ENCODE data around the gene XPNPEP1. TPM values are rescaled to one million over a fixed set of nuclear protein-coding genes. Genes with fewer than 3 reads are reported as not detected.

XPNPEP1 gene
- total RNA-seq, 1 experiment from 2014 or later = 89.2 TPM

DNA sequence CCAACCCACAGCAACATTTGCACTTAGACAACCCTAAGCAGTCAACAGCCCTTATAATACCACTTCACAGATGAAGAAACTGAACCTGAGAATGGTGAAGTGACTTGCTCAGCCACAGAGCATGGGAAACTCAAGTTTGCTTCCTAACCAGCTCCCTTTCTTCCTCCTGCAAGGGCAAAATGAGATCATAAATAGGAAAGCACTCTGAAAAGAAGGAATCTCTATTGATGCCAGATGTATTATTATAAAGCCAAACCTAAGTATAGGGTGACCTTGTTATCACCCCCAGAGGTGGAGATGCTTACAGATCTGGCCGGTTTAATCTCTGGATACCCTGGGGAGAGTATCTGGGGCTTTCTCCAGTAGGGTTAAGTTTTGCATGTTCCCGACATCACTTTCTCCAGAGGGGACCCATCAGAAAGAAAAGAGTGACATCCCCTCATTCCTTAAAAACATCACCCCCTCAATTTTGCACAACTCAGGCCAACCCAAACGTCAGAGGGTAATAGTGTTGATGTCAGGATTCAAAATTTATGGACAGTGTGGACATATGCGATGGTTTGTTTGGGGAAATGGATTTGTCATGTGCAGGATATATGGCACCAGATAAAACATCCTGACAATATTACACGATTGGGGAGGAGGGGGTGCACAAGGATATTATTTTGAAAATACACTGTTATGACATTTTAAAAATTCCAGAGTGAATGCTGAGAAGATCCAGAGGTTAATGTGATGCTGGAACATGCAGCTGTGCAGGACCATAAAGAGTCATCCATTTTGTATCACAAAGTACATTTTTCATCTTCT, 24.0 kb upstream of the XPNPEP1 start:
- no peak for DNase-seq (ENCODE audit: low read depth)

DNA sequence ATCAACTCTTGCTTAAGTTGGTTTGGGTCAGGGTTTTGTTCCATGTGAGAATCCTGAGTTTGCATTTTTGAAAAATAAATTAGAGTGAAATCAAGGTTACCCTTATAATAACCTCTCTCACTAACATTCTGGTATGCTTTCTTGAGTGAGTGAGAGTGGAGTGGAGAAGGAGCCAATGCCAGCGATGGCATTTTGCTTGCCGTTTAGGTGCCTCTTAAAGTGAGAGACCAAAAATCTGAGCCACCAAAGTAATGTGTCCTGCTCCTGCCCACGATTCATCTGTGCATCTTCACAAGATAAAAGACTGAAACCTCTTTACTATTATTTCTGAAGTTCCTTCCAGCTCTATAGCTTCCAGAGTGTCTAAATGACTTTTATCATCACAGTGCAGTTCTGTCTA, 23.4 kb upstream of the XPNPEP1 start:
- no peak for DNase-seq (ENCODE audit: low read depth)

DNA sequence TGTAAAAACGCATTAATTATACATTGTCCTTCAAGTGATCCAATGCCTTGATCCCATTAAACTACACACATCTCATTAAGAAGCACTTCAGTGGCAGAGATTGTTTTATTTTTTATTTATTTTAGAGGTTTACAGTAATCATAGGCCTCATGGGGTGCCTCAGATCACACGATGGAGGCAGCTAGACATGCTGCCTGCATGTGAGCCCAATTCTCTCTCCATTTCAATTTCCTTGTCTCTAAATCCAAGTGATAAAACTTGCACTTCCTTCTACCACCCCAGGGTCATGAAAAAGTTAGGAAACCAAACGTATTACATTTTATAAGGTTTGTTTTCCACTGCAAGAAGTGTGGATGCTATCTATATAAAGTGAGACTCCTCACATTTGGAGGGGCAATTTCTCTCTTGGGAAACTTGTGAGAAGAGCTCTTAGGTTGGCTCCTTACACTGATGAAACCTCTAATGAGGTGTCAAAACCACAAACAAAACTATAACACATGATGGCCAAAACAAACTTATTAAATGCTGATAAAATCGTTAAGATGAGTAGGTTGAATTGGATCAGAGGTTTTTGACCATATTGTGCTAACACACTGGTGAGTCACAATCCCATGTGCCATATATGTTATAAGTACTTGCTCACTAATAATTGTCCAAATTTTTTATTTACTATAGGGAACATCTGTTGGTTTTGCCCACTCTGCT, 22.3 kb upstream of the XPNPEP1 start:
- DNase-seq (ENCODE audit: low read depth) = no peak

DNA sequence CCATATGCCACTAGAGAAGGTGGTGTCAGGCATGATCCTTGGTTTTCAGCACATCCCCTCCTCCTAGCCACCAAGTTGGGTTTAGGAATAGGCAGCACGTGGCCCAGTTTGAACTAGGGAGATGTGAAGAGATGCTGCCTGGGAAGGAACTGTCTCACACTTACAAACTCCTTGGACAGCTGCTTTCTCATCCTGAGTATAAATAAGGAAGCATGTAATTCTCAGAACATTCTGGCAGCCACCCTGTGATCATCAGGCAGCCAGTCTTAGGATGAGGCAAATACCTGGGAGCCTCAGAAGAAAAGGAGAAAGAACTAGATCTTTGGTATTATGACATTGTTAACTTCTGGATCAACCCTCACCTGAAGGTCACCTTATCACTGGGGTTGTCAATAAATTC, 21.3 kb upstream of the XPNPEP1 start:
- DNase-seq (ENCODE audit: low read depth) = no peak

DNA sequence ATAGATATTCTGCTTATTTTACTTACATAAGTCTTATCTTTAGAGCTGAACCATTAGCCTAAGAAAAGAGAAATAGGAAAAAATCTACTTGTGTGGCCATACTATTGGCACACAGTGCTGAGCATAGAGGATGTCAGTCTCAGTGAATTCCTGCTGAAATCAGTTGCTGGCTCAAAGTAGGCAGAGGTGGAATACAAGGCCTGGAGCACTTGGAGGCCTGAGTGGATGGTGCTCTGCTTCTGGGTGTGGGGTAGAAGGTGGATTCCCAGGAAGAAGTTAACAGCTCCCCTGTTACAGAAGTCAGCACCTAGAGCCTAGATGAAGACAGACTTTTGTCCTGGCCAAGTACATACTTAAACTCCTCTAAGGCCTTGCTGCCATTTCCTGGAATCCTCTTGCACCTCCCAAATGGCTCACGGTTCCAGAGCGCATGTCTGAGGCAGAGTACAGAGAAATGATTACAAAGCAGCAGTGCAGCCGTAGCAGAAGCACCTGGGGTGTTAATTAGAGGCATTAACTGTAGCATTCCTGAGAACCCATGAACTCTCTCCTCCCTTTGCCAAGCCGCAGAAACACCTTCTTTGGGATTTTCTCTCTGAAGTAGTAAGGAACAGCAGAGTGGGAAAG, 18.0 kb upstream of the XPNPEP1 start:
- no peak for DNase-seq (ENCODE audit: low read depth)

DNA sequence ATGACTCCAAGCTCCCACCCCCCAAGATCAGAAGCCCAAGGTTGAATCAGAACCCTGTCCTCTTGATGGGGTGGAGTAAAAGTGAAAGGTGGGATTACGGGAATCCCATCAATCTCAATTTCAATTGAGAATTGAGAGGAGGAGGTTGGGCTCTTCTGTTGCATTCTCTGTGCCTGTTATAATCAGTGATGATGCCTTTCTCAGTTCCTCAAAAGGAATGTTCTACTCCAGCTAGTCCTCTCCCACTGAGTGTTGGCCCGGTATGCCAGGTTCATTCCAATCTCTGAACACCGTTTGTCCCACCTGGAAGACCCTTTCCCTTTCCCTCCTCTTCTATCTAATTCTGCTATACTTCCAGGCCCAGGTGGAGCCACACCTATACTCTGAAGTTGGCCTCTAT, 17.2 kb upstream of the XPNPEP1 start:
- no peak for DNase-seq (ENCODE audit: low read depth)

DNA sequence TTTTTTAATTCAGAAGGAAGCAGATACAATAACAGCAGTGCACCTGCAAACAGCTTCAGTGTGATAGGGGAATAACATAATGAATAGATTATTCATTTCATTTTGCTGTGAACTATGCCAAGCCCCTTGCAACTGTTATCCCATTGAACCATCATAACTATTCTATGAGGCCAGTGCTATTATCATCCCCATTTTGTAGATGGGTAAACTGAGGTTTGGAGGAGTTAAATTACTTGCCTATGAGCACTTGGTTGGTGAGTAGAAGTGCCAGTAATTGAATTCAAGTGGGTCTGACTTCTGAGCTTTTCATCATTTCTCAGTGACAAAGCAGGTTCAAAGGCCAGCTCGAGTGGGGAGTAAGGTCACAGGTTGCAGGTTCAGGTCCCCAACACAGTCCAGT, 16.8 kb upstream of the XPNPEP1 start:
- no peak for DNase-seq (ENCODE audit: low read depth)

DNA sequence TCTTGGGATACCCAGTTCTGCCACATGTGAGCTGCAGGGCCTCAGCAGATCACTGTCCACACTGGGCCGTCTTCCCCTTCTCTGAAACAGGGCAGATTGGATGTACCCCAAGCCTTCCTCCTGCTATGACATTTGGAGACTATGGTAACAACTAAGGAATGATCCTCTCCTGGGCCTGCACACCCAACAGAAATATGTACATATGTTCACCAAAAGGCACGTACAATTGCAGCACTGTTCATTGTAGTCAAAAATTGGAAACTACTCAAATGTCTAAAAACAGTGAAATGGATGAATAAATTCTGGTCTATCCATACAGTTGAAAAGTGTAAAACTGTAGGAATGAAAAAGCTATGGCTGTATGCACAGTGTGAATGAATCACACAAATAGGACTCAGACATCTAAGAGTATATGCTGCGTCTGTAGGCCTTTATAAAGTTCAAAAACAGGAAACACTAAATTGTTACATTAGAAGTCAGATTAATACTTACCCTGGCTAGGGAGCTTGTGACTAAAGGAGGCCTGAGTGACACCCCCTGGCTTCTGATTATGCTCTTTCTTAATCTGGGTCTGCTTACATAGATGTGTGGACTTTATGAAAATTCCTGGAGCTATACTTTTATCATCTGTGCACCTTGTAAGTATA, 16.1 kb upstream of the XPNPEP1 start:
- no peak for DNase-seq (ENCODE audit: low read depth)

DNA sequence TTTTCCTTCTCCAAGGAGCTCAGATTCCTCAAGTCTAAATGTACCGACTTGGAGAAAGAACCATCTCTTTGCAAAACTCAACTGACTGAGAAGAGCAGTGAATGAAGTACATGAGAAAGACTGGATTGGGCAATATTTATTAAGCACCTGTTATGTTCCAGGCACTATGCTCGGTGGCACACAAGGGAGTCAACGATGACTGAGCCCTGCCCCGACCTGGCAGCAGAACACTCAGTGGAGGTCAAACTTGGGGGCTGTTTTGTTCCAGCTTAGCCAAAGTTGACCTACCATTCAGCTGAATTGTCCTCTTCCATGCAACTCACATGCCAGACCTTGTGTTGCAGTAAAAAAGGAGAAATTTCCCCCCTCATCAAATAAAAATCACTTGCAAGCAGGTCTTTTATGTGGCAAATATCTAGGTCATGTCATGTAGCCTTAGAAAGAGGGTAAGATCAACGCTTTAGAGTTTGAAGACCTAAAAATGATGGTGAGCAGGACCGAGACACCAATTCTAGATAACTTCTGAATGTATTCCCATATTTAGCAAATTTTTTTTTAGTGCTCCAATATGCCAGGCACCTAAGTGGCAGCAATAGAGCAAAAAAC, 14.3 kb upstream of the XPNPEP1 start:
- DNase-seq (ENCODE audit: low read depth) = no peak

DNA sequence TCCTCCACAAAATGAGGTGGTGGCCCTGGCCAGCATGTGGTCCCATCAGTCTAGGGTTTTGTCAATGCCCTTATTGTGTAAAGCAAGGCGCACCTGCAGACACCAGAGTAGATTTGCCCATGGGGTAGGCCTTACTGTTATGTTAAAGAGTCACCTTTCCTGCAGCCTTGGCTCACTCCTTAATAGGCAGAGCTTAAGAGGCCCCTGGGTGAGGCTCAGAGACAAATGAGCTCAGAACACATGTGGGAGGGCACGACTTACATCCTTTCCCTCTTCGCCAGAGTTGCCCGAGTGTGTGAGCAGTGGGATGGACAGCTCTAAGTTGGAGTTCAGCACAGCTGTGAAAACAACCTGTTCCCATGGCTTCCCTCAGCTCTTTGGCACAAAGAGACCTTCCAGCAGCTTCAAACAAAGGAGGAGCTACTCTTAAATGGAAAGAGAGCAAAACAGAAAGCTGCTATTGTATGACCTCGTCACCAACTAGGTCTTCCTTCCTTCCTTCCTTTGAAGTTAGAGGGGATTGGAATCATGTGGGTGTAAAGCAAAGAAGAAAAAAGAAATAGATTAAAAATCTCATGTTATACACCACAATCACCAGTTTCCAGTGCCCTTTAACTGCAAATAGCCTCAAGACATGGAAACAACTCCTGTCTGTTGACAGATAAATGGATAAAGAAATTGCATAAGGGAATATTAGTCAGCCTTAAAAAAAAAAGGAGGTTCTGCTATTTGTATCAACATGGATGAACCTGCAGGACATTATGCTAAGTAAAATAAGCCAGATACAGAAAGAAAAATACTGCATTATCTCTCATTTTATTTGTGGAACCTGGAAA, 11.9 kb upstream of the XPNPEP1 start:
- peak; percentile 65 for DNase-seq (ENCODE audit: low read depth)

DNA sequence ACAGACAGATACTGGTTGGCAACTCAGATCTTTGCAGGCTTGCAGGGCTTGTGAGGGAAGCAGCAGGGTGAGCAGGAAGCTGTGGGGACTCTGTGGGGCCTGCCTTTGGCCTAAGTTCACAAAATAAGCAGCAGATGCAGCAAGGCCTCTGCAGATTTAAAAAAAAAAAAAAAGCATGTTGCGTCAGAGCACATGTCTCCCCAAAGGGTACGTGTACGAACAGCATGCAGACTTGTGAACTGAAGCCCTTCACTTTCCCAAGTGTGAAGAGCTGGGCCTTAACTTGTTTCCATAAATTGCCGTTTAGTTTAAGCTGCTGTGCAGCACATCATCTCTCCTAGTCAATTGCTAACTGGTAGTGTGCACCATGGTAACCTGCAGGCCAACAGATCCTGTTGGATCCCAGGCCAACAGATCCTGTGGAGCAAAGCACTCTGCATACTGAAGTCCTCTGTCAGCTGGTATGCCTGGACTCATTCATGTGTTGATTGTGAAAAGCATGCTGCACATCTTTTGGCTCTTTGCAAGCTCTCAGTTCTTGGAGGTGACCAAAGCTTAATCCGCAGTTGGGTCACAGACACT, 10.8 kb upstream of the XPNPEP1 start:
- DNase-seq (ENCODE audit: low read depth) = no peak

DNA sequence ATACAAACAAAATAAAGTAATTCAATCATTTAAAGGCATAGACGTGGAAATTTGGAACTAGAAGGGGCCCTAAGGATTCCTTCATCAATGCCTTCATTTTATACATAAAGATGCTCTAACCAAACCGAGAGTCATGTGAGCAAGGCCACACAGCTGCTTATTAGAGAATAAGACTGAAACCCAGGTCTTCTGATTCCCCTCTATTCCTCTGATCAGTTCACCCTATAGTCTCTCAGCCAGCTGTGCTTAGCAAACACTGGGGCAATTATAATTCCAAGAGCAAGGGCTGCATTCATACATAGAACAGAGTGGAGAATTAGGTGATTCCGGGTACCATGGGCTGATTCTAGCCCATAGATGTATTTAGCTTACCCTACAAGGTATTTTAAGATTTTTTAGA, 9.7 kb upstream of the XPNPEP1 start:
- DNase-seq (ENCODE audit: low read depth) = no peak

DNA sequence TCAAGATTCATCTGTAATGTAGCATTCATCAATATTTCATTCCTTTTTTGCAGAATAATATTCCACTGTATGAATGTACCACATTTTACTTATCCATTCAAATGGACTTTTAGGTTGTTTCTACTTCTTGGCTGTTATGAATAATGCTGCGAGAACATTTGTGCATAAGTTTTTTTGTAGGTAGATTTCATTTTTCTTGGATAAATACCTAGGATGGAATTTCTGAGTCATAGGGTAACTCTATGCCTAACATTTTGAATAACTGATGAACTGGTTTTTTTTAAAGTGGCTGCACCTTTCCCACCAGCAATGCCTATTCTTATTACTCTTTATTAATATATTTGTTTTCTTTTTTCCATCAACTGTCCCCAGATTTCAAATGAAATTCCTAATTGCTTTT, 9.1 kb upstream of the XPNPEP1 start:
- DNase-seq (ENCODE audit: low read depth) = no peak

DNA sequence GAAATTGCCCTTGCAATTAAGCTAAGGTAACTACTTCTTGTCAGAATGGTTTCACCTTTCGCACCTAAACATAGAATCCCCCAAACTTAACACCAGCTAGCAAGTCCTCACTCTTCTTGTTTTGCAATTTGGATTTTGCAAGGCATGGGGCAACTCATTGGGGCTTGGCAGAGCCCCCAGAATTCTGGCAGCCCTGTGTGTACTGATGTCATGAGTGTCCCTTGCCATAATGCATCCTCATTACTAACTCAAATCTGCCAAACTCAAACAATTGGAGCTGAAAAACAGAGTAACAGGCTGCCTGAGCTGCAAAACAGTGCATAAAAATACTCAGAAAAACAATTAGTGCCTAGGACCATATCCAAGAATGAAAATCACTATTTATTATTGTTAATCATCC, 7.9 kb upstream of the XPNPEP1 start:
- DNase-seq (ENCODE audit: low read depth) = no peak

DNA sequence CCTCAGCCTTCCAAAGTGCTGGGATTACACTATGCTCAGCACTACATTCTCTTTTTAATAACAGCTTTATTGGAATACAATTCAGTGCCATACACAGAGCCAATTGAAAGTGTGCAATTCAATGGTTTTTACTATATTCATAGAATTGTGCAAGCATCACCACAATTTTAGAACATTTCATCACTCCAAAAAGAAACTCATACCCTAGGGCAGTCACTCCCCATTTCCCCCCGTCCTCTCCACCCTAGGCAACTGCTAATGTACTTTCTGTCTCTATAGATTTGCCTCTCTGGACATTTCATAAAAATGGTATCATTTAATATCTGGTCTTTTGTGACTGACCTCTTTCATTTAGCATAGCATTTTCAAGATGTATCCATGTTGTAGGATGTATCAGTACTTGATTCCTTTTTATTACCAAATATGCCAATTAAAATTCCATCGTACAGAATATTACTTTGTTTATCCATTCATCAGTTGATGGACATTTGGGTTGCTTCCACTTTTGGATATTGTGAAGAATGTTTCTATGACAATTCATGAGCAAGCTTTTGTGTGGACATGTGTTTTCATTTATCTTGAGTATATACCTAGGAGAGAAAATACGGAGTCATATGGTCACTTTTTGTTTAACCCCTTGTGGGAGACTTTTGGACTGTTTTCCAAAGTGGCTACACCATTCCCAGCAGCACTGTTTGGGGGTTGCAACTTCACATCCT, 6.3 kb upstream of the XPNPEP1 start:
- DNase-seq (ENCODE audit: low read depth) = peak; percentile 11

DNA sequence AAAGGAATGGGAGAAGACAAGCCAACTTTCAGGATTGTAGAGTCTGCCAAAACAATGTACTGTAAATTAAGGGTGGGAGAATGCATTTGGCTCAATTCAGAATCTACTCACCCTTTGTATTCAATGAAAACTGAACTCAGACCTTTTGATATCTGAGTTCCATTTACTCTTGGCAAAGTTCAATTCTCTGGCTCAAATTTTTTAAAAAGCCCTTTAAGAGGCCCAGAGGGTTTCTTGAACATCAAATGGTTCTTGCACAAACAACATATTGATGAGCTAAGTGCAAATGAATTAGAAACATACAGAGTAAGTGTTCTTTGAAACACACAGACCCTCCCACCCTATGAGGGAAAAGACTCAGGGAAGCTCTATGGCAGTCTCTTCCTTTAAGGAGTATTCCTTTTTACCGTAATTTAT, 5.2 kb upstream of the XPNPEP1 start:
- DNase-seq (ENCODE audit: low read depth) = no peak

DNA sequence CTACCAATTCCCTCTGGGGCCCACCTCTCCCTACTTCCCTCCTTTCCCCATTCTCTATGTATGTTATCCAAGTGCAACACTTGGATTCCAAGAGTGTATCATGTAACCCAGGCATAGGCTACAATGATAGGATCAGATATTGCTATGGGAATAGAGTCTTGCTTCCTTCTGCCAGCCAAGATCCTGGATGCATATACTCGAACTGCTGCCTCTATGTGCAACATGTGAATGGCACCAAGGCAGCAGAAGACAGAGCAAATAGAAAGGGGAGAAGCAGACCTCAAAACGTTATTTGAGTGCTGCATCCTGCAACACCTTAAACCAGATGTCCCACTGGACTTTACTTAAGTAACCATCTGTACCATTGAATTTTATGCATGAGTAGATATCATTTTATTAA, 3.5 kb upstream of the XPNPEP1 start:
- DNase-seq (ENCODE audit: low read depth) = no peak

DNA sequence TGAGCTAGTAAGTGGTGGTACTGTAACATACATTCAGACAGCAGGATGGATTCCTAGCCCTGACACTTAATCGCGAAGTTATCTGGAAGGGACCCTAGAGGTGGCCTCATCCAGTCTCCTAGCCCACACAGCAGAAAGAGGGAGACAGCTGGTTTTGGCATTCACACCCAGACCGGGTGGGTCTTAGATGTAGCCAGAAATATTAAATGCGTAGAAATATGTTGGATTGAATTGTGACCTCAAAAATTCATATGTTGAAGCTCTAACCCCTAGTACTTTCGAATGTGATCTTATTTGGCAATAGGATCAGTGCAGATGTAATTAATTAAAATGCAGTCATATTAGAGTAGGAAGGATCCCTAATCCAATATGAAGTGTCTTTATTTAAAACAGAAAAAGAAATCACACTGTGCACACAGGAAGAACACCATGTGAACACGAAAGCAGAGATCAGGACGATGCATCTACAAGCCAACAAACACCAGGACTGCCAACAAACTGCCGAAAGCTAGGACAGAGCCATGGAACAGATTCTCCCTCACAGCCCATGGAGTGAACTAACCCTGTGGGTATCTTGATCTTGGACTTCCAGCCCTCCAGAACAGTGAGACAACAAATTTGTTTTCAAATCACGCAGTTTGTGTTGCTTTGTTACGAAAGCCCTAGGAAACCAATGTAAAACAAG, 2.9 kb upstream of the XPNPEP1 start:
- DNase-seq (ENCODE audit: low read depth) = no peak

DNA sequence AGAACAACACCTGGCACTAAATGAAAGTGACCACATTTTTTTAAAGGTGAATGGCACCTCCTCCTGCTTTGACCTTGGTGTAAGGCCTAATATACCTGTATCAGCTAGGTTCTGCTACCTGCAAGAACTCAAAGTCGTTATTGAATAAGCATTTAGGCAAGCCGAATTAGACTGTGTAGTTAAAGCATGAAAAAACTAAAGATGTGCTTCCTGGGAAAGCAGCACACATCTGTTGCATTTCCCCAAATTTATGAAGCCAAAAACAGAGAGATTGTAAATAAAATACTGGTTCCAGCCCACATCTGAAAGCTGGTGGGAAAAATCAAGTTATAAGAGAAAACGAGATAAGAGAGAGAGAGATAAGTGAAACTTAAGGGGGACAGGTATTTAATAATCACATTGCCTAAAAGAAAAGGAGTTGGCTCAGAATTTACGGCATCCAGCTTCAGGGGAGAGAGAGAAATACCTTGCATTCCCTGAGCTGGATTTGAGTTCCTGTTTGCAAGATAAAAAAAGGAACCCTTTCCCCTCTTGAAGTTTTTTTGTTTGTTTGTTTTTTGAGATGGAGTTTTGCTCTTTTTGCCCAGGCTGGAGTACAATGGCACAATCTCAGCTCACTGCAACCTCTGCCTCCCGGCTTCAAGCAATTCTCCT, 1.8 kb upstream of the XPNPEP1 start:
- no peak for DNase-seq (ENCODE audit: low read depth)
